DOHH2 (cell line): Measurements from ENCODE around the gene SLFN14.

ENCODE experiments used
- H3F3A ChIP-seq: fragments of 200-600 bp; sonication (generic), shearing (Covaris generic); 2 replicates; pipeline ENCODE4 v1.6.0; 2016; ENCODE audit warnings: antibody characterized with exemption, mild to moderate bottlenecking; ENCODE audit not compliant: control insufficient read depth, insufficient read depth
- H3K27ac ChIP-seq: fragments of 200-600 bp; sonication (generic); 2 replicates; pipeline ENCODE4 v1.5.1; 2014; ENCODE audit warnings: low read depth, mild to moderate bottlenecking, low read length, moderate library complexity
- H3K27me3 ChIP-seq: fragments of 200-600 bp; sonication (generic); 2 replicates; pipeline ENCODE4 v1.6.1; 2014; ENCODE audit warnings: mild to moderate bottlenecking, low read length, mixed read lengths; ENCODE audit not compliant: control insufficient read depth
- H3K36me3 ChIP-seq: fragments of 200-600 bp; sonication (generic); 2 replicates; pipeline ENCODE4 v1.6.1; 2014; ENCODE audit warnings: mild to moderate bottlenecking, low read length, moderate library complexity, mixed read lengths; ENCODE audit not compliant: control insufficient read depth
- H3K4me1 ChIP-seq: fragments of 200-600 bp; sonication (generic); 2 replicates; pipeline ENCODE4 v1.6.1; 2014; ENCODE audit warnings: mild to moderate bottlenecking, low read length, mixed read lengths; ENCODE audit not compliant: control insufficient read depth
- H3K4me2 ChIP-seq: fragments of 200-600 bp; sonication (generic); 2 replicates; pipeline ENCODE4 v1.6.0; 2014; ENCODE audit warnings: mild to moderate bottlenecking, low read length, moderate library complexity
- H3K4me3 ChIP-seq: fragments of 200-600 bp; sonication (generic); 2 replicates; pipeline ENCODE4 v1.5.1; 2014; ENCODE audit warnings: mild to moderate bottlenecking, low read length, mixed read lengths
- H3K79me2 ChIP-seq: fragments of 200-600 bp; sonication (generic); 2 replicates; pipeline ENCODE4 v1.6.1; 2014; ENCODE audit warnings: mild to moderate bottlenecking, low read length, mixed read lengths; ENCODE audit not compliant: control insufficient read depth
- H3K9me2 ChIP-seq: fragments of 200-600 bp; sonication (generic); replicated peaks from 2 replicates; pipeline ENCODE4 v1.6.1; 2014; ENCODE audit warnings: mild to moderate bottlenecking, low read length, mixed read lengths; ENCODE audit not compliant: control insufficient read depth
- H3K9me3 ChIP-seq: fragments of 200-600 bp; sonication (generic); 2 replicates; pipeline ENCODE4 v1.6.1; 2014; ENCODE audit warnings: antibody characterized with exemption, low read length, mixed read lengths; ENCODE audit not compliant: control insufficient read depth, insufficient read depth
- H4K20me1 ChIP-seq: fragments of 200-600 bp; sonication (generic); 2 replicates; pipeline ENCODE4 v1.6.0; 2014; ENCODE audit warnings: low read depth, mild to moderate bottlenecking, antibody characterized with exemption, low read length, moderate library complexity; ENCODE audit not compliant: control insufficient read depth, insufficient read depth
- EZH2phosphoT487 ChIP-seq: fragments of 200-600 bp; sonication (generic); IDR thresholded peaks from 2 replicates; pipeline ENCODE4 v1.6.1; 2017; ENCODE audit warnings: borderline replicate concordance, mild to moderate bottlenecking, antibody characterized with exemption, low read length, moderate library complexity, mixed read lengths
- TF ChIP-seq, protein P1 (sequence below): fragments of 200-600 bp; sonication (generic); IDR thresholded peaks from one replicate; pipeline ENCODE4 v1.5.1; 2014; ENCODE audit warnings: antibody characterized with exemption, mild to moderate bottlenecking, low read depth, low read length; ENCODE audit not compliant: poor library complexity, severe bottlenecking

Gene SLFN14

DNA sequence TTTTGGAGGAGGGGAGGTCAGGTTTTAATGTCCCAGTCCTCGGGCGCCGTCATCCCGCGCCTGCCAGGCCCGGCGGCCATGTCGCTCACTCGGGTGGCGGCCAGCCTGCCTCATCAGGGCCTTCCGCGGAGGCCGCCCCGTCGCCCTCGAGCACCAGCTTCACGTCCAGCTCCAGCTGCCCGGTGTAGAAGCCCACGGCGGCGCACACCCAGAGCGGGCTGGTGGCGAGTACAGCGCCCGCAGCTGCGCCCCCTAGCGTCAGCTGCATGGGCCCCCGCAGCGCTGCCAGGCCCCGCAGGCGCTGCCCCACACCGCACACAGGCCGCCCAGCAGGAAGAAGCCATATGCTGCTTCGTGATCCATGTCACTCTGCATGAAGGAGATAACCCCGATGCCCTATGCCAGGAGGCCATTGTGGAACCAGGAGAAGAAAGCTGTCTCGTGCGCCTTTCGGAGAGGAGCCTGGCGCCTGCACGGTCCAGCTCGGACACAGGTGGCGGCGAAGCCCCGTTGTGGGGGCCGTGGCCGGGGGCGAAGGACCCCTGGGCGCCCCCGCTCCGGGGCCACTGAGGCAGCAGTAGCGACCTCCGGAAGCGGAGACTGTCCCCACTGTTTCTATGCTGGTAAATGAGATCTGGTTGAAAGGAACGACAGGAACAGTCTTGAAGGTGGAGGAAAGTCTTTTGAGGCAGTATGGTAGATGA is 36.1 kb upstream of the SLFN14 start:
- TF ChIP-seq, protein P1, sequence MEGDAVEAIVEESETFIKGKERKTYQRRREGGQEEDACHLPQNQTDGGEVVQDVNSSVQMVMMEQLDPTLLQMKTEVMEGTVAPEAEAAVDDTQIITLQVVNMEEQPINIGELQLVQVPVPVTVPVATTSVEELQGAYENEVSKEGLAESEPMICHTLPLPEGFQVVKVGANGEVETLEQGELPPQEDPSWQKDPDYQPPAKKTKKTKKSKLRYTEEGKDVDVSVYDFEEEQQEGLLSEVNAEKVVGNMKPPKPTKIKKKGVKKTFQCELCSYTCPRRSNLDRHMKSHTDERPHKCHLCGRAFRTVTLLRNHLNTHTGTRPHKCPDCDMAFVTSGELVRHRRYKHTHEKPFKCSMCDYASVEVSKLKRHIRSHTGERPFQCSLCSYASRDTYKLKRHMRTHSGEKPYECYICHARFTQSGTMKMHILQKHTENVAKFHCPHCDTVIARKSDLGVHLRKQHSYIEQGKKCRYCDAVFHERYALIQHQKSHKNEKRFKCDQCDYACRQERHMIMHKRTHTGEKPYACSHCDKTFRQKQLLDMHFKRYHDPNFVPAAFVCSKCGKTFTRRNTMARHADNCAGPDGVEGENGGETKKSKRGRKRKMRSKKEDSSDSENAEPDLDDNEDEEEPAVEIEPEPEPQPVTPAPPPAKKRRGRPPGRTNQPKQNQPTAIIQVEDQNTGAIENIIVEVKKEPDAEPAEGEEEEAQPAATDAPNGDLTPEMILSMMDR = peak; percentile 17
- TF ChIP-seq EZH2phosphoT487 = no peak
- Histone ChIP-seq H4K20me1 (no peaks in the 10 kb centered on the region), H3K9me3 (no peaks in the 10 kb centered on the region), H3K79me2 (peaks cover 20% of the 10 kb centered on the region), H3K36me3 (peaks cover 47% of the 10 kb centered on the region), H3K4me3 (no peak overlapping the region), H3K9me2 (no peaks in the 10 kb centered on the region), H3K4me2 (no peak overlapping the region), H3K4me1 (no peaks in the 10 kb centered on the region), H3K27me3 (no peaks in the 10 kb centered on the region), H3F3A (no peaks in the 10 kb centered on the region), H3K27ac (no peak overlapping the region)

DNA sequence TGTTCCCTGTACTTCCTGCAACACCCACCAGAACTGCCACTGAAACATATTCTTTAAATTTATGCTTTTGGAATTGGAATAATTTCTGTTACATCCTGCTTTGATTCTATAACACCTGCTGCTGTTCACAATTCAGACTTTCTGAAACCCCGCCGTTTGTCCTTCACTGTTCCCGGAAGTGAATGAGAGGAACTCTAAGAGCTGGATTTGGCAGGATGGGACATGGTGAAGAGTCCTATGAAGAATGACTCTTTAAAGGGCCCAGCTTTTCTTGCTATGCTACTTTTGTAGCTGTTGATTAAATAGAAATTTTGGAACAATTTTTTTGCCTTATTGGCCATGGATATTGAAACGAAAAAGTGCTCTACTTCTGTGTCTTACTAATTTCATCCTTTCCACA is 35.5 kb upstream of the SLFN14 start:
- TF ChIP-seq, protein P1 = no peak
- TF ChIP-seq EZH2phosphoT487 = no peak
- H3K9me2 ChIP-seq = no peaks in the 10 kb centered on the region
- peaks cover 26% of the 10 kb centered on the region for H3K79me2 ChIP-seq
- H3F3A ChIP-seq = no peaks in the 10 kb centered on the region
- H3K4me1 ChIP-seq = no peaks in the 10 kb centered on the region
- H3K27ac ChIP-seq = no peak overlapping the region
- peaks cover 47% of the 10 kb centered on the region for H3K36me3 ChIP-seq
- H3K9me3 ChIP-seq = no peaks in the 10 kb centered on the region
- H3K27me3 ChIP-seq = no peaks in the 10 kb centered on the region
- no peak overlapping the region for H3K4me2 ChIP-seq
- H4K20me1 ChIP-seq = no peaks in the 10 kb centered on the region
- no peak overlapping the region for H3K4me3 ChIP-seq

DNA sequence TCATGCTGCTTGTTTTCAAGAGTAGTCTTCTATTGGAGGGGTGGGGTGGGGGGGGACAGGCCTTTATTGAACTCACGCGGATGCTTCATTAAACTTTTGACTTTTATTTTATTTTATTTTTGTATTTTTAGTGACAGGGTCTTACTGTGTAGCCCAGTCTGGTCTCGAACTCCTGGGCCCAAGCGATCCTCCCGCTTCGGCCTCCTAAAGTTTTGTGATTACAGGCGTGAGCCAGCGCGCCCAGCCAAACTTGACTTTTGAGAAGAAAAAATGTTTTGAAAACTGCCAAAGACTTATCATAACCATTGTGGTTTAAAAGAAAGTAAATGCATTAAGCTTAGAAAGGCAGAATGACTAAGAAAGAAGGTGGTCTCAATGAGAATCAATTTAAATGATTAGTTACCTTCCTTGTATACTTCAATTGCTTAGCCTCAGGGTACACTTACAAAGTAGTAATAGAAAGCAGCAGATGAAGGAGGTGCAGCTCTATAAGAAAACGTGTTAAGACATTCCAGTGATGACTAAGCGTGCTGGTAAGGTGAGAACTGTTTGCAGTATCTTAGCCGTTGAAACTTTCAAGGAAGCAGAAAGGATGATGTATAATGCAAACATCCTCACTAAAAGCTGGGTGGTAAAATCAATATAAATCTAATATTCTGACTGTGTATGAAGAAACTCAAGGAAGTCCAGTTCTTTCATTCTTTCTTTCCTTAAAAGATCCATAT is 27.7 kb upstream of the SLFN14 start:
- no peaks in the 10 kb centered on the region for H4K20me1 ChIP-seq
- H3K79me2 ChIP-seq = peaks cover 57% of the 10 kb centered on the region
- H3K9me2 ChIP-seq = no peaks in the 10 kb centered on the region
- peaks cover 22% of the 10 kb centered on the region for H3K4me1 ChIP-seq
- no peaks in the 10 kb centered on the region for H3K36me3 ChIP-seq
- TF ChIP-seq, protein P1 = no peak
- no peak for TF ChIP-seq EZH2phosphoT487
- H3K9me3 ChIP-seq = no peaks in the 10 kb centered on the region
- no peak overlapping the region for H3K27ac ChIP-seq
- H3K27me3 ChIP-seq = no peaks in the 10 kb centered on the region; the same call in 1 of the 2 replicates
- H3F3A ChIP-seq = peaks cover 3% of the 10 kb centered on the region; the same call in 1 of the 2 replicates
- H3K4me2 ChIP-seq = peak overlapping the region; percentile 80
- H3K4me3 ChIP-seq = peak overlapping the region; percentile 96
